ENCODE data around the gene MAOA.

DNA sequence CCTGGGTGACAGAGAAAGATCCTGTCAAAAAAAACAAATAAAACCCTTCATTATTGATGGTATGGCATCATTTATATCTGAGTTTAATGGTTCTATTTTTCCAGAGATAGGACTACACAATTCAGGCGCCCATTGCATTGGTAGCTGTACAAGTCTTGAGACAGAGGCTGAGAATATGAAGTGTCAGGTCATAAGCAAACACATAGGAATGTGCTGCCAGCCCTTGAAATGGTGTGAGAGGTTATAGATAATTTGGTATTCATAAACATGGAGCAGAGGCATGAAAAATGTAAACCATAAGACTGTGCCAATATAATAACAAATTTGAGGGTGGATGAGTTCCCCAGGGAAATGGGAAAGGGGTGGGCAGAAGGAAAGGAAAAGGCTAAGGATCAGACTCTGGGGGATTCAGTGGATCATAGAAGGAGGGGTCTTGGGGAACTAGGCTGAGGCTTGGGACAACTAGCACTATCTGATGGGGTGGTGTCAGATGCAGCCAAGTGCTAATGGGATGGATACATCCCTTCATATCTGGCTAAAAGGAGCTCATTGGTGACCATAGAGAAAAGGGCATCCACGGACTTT is 50.8 kb downstream of the MAOA start:
- TF ChIP-seq, protein P1, sequence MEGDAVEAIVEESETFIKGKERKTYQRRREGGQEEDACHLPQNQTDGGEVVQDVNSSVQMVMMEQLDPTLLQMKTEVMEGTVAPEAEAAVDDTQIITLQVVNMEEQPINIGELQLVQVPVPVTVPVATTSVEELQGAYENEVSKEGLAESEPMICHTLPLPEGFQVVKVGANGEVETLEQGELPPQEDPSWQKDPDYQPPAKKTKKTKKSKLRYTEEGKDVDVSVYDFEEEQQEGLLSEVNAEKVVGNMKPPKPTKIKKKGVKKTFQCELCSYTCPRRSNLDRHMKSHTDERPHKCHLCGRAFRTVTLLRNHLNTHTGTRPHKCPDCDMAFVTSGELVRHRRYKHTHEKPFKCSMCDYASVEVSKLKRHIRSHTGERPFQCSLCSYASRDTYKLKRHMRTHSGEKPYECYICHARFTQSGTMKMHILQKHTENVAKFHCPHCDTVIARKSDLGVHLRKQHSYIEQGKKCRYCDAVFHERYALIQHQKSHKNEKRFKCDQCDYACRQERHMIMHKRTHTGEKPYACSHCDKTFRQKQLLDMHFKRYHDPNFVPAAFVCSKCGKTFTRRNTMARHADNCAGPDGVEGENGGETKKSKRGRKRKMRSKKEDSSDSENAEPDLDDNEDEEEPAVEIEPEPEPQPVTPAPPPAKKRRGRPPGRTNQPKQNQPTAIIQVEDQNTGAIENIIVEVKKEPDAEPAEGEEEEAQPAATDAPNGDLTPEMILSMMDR (conservative IDR thresholded peaks at IDR 0.05; ENCODE audit: low read depth, low read length), result no peak
- TF ChIP-seq EZH2phosphoT487 (IDR thresholded peaks at IDR 0.05; ENCODE audit: borderline replicate concordance, low read length) (no peak), EZH2 (IDR thresholded peaks at IDR 0.05; ENCODE audit: low read length, unreplicated experiment) (no peak)
